Erythroblast (primary cell): Measurements from ENCODE around the gene NRXN3.

Source experiments
- GATA1 ChIP-seq: IDR thresholded peaks from 2 replicates; pipeline ENCODE4 v1.6.1; 2011; ENCODE audit warnings: low read depth, mild to moderate bottlenecking, control low read depth, low read length, moderate library complexity
- POLR2A ChIP-seq: IDR thresholded peaks from 2 replicates; pipeline ENCODE4 v1.6.1; 2011; ENCODE audit warnings: mild to moderate bottlenecking, low read length

GRCh38 chr14:79196216-79196615 is 1026.0 kb downstream of the NRXN3 start:
- TF ChIP-seq POLR2A: no peak
- TF ChIP-seq GATA1: no peak
